Pancreas (tissue), 10 donors: ENCODE results near the gene MSRB3. TPM values are rescaled to one million over a fixed set of nuclear protein-coding genes. Genes with fewer than 3 reads are reported as not detected.

Experiments used
- ATAC-seq, 4 donors: fragments of 200-7000 bp; cut with Tn5 transposase; one replicate each; pipeline versions ENCODE4 v1.8.0 to v1.9.1; 2020; ENCODE audit warnings: mild to moderate bottlenecking in 4 of 4, moderate library complexity in 4 of 4
- DNase-seq, 6 donors: peaks; one replicate each; pipeline ENCODE4 v3.0.0-alpha.2; 2020
- FAIRE-seq: peaks from 2 replicates; lab custom pipeline; 2012; peaks lifted over from hg19 to GRCh38; lab: Jason Lieb, UNC
- H3K27ac ChIP-seq, 4 donors: fragments of 200-600 bp; sonication (generic); 1 replicate in 3 of 4; 2 replicates in 1 of 4; pipeline versions ENCODE4 v1.5.0 to v1.8.0; 2020
- H3K27me3 ChIP-seq, 4 donors: fragments of 200-600 bp; one replicate each; pipeline ENCODE4 v1.8.0; 2021
- H3K36me3 ChIP-seq, 3 donors: fragments of 200-600 bp; sonication (generic) in 1 of 3; one replicate each; pipeline versions ENCODE4 v1.5.0 to v1.8.0; 2020 to 2021
- H3K4me1 ChIP-seq, 3 donors: fragments of 200-600 bp; one replicate each; pipeline ENCODE4 v1.8.0; 2021
- H3K4me3 ChIP-seq, 4 donors: fragments of 200-600 bp; sonication (generic) in 2 of 4; one replicate each; pipeline versions ENCODE4 v1.5.0 to v1.8.0; 2020 to 2021
- H3K9me3 ChIP-seq, 4 donors: fragments of 200-600 bp; one replicate each; pipeline ENCODE4 v1.8.0; 2021
- WGBS, 2 donors: extraction: QIAGEN DNeasy Blood & Tissue Kit; methylation state at CpG; one replicate each; pipeline ENCODE4 v1.1.7; 2013; 5-methylcytosine and 5-hydroxymethylcytosine counted together
- intact Hi-C, 3 donors: fragments of 100-400 bp; cut with DNase I; formaldehyde crosslinking; loops; one replicate each; pipeline versions ENCODE4 v1.11.1 to v1.14.2; 2022
- polyA plus RNA-seq, 2 donors: library from polyadenylated mRNA; stranded (reverse); fragments of 200-250 nt; gene quantifications; one replicate each; pipeline ENCODE4 v1.2.3, GENCODE V29; 2013
- total RNA-seq, 6 donors: library from RNA; stranded (reverse); fragmentation: NEBNext Ultra II Directional in 4 of 6; extraction: Animal tissue kit (Norgen Biotek cat#: 25700) in 4 of 6; gene quantifications; one replicate each; pipeline versions ENCODE4 v1.2.1 to v1.2.4, GENCODE V29; 2021 to 2023
- TF ChIP-seq, protein P1 (sequence below), 4 donors: fragments of 200-600 bp; sonication (generic) in 3 of 4; IDR thresholded peaks; one replicate each; pipeline versions ENCODE4 v1.5.0 to v1.8.0; 2021; ENCODE audit warnings: antibody characterized with exemption in 4 of 4
- donor health status: healthy with polysubstance abuse.
- donor health status: DM: no; HTN: no; CAD: no; lungs with moderate emphysema.
- donor health status: DM: no; HTN: no; CAD: no.
- donor health status: control.
- donor health status: control.
- donor health status: Bipolar disorder and iron deficiency.
- donor health status: DM: yes; HTN: yes; CAD: no.
- donor health status: DM: no; HTN: no; CAD: no.
- donor health status: DM: no; HTN: no; CAD: no.
- donor health status: DM: yes; HTN: yes; CAD: no.

Gene MSRB3
- total and polyA plus RNA-seq, 8 donors = 3.2 to 11.8 (median 3.9) TPM

DNA sequence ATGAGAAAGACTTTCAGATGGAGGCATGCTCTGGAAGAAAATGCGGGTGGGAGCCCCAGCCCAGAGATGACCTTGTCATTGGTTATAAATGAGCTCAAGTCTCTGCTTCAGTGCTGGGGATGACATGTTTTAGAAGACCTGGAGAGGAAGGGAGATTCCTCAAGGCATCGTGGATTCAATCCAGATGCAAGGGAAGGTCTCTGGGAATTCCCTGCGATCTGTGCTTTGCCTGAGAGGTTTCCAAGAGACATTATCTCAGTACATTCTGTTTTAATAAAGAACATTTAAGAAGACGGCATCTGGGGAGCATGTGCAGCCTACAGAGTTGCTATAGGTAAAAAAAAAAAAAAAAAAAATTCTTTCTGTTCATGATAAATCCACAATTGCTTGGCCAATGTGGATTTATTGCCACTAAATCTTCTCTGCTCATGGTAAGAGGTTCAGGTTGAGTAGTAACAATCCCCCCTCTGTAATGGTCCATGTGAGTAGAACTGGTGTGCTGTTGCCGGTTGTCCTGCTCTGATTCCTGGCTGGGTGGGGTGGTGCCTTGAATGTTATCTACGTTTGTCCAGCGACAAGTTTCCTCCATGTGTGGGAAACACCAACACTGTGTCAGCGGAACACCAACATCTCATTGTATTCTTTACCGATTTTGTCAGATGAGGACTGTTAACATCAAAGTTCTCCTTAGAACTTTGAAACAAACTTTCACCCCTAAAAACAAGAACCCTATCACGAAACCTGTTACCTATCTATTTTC lies 230.0 kb downstream of the MSRB3 start:
- intact Hi-C loops = no loop called here
- H3K27ac ChIP-seq = no peak overlapping the region
- FAIRE-seq = no peak
- no peak for ATAC-seq
- no peak overlapping the region for H3K4me3 ChIP-seq
- H3K4me1 ChIP-seq = peaks cover 0 to 4% (median 0%) of the 10 kb centered on the region in 3 donors
- no peaks in the 10 kb centered on the region for H3K36me3 ChIP-seq
- WGBS, 2 donors = 68 to 76% methylated on average over 10 of the region's 10 CpGs
- TF ChIP-seq, protein P1, sequence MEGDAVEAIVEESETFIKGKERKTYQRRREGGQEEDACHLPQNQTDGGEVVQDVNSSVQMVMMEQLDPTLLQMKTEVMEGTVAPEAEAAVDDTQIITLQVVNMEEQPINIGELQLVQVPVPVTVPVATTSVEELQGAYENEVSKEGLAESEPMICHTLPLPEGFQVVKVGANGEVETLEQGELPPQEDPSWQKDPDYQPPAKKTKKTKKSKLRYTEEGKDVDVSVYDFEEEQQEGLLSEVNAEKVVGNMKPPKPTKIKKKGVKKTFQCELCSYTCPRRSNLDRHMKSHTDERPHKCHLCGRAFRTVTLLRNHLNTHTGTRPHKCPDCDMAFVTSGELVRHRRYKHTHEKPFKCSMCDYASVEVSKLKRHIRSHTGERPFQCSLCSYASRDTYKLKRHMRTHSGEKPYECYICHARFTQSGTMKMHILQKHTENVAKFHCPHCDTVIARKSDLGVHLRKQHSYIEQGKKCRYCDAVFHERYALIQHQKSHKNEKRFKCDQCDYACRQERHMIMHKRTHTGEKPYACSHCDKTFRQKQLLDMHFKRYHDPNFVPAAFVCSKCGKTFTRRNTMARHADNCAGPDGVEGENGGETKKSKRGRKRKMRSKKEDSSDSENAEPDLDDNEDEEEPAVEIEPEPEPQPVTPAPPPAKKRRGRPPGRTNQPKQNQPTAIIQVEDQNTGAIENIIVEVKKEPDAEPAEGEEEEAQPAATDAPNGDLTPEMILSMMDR (IDR thresholded peaks at IDR 0.05) = no peak
- H3K9me3 ChIP-seq = no peaks in the 10 kb centered on the region
- DNase-seq = no peak
- no peaks in the 10 kb centered on the region for H3K27me3 ChIP-seq

DNA sequence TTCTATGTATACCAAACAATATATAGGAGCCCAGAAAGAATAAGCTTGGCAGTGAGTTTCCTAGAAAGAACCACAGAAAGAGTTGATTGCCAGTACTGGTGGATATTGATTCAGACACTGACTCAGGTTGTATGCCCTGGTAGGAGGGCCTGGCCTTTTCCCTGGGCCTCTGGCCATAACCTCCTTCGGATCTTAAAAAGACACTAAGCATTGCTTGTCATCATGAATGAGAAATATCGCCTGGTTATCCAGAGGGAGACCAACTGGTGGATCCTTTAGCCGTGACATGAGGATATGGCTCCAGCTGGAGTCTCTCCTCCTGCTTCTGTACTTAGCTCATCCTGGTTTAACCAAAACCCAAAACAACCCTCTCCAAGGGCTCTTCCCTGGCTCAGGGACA lies 231.5 kb downstream of the MSRB3 start:
- Histone ChIP-seq H3K27me3 (no peaks in the 10 kb centered on the region), H3K9me3 (no peaks in the 10 kb centered on the region), H3K4me3 (no peak overlapping the region), H3K36me3 (no peaks in the 10 kb centered on the region), H3K4me1 (peaks cover 0 to 4% (median 0%) of the 10 kb centered on the region in 3 donors), H3K27ac (peak overlapping the region in 2 of 4 donors; percentile 25 to 44)
- TF ChIP-seq, protein P1 (IDR thresholded peaks at IDR 0.05) = no peak
- DNase-seq = no peak
- FAIRE-seq = no peak
- 58 to 66% methylated on average over 3 of the region's 3 CpGs for WGBS, 2 donors
- no peak for ATAC-seq
- intact Hi-C loops = no loop called here

DNA sequence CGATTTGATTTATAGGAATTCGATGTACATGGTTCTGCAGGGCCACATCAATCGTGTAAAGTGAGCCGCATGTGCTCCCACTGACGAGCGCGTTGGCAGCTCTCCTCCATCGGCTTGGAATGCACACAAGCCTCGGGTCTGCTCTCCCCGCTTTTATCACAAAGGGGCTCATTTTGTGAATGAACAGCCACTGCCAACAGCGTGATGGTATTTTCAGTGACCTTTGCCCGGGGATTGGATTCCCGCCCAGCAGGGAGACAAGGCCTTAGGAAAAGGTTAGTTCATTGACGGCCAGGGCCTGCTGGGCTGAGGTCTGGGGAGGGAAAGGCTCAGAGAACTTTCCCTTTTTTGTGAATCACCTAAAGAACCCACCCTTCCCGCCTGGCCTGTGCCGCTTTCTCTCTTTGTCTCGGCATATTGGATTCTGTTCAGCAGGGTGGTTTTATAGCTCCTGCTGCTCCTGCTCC lies 232.1 kb downstream of the MSRB3 start:
- H3K27me3 ChIP-seq = no peaks in the 10 kb centered on the region
- H3K36me3 ChIP-seq = no peaks in the 10 kb centered on the region
- H3K9me3 ChIP-seq = no peaks in the 10 kb centered on the region
- WGBS, 2 donors = 15 to 26% methylated on average over 17 of the region's 17 CpGs
- H3K4me3 ChIP-seq = no peak overlapping the region
- peak overlapping the region in 2 of 4 donors; percentile 25 to 44 for H3K27ac ChIP-seq
- H3K4me1 ChIP-seq = peaks cover 0 to 4% (median 0%) of the 10 kb centered on the region in 3 donors
- TF ChIP-seq, protein P1 (IDR thresholded peaks at IDR 0.05) = no peak
- DNase-seq (peak; percentile 46 to 77 (median 60)), ATAC-seq (peak; percentile 63 to 86 (median 83)), FAIRE-seq (no peak)
- intact Hi-C loops = no loop called here

DNA sequence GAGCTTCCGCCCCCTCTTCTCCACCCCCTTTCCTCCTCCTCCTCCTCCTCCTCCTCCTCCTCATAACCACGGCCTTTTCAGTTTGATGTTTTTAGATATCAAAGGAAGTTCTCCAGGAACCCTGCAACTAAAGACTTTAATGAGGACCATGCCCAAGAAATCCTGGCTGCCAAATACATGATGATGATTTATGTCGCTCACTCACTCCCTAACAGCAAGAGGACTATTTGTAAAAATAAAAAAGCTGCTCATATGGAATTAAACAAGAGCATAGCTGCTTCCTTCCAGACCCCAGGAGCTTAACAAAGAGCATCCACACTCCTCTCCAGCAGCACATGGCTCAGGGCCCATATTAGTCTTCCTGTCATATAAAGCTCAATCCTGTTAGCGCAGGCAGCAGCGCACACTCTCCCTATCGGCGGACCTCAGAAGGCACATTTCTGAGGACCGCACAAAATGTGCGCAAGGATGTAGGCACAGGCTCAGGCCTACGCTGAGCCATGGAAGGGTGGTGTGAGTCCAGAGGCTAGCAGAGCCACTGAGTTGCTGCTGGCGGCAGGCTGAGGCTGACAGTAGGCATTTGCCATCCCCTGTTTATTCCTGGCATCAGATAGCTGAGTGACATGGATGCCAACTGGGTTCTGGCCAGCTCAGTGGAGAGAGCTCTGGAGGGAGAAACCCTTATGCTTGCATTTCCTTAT lies 232.8 kb downstream of the MSRB3 start:
- ATAC-seq (peak; percentile 32 to 72 (median 58)), DNase-seq (peak in 4 of 6 donors; percentile 19 to 39 (median 29))
- TF ChIP-seq, protein P1 (IDR thresholded peaks at IDR 0.05) = no peak

More for the DNA sequence above, 232.8 kb downstream of the MSRB3 start:
- peak overlapping the region in 1 of 4 donors; percentile 44 for H3K27ac ChIP-seq
- H3K4me1 ChIP-seq = peaks cover 0 to 4% (median 0%) of the 10 kb centered on the region in 3 donors
- intact Hi-C loops = no loop called here
- H3K4me3 ChIP-seq = no peak overlapping the region
- no peaks in the 10 kb centered on the region for H3K27me3 ChIP-seq
- H3K9me3 ChIP-seq = no peaks in the 10 kb centered on the region
- 74 to 79% methylated on average over 11 of the region's 11 CpGs for WGBS, 2 donors
- H3K36me3 ChIP-seq = no peaks in the 10 kb centered on the region
- FAIRE-seq = no peak
